H9 (cell line): Measurements from ENCODE around the gene GASK1B. TPM values are rescaled to one million over a fixed set of nuclear protein-coding genes. Genes with fewer than 3 reads are reported as not detected.

Experiments used
- DNase-seq: peaks from one replicate; pipeline ENCODE4 v3.0.0-alpha.2; 2017
- H2AFZ ChIP-seq: one replicate; pipeline ENCODE4 v1.6.1; 2013; ENCODE audit warnings: mild to moderate bottlenecking, low read length, control low read depth, moderate library complexity
- H2AK5ac ChIP-seq: 2 replicates; pipeline ENCODE4 v1.6.1; 2013; ENCODE audit warnings: low read length, control low read depth, mixed read lengths; ENCODE audit not compliant: insufficient read length
- H2BK120ac ChIP-seq: one replicate; pipeline ENCODE4 v1.6.1; 2013; ENCODE audit warnings: low read depth, mild to moderate bottlenecking, low read length, control low read depth, inconsistent platforms; ENCODE audit not compliant: poor library complexity, severe bottlenecking
- H2BK12ac ChIP-seq: 2 replicates; pipeline ENCODE4 v1.6.1; 2013; ENCODE audit warnings: low read length, control low read depth, mixed read lengths, low read depth; ENCODE audit not compliant: insufficient read length
- H2BK15ac ChIP-seq: 2 replicates; pipeline ENCODE4 v1.6.1; 2013; ENCODE audit warnings: low read depth, low read length, control low read depth
- H2BK20ac ChIP-seq: one replicate; pipeline ENCODE4 v1.6.1; 2013; ENCODE audit warnings: low read depth, mild to moderate bottlenecking, low read length, control low read depth, inconsistent platforms; ENCODE audit not compliant: poor library complexity, severe bottlenecking
- H2BK5ac ChIP-seq: 2 replicates; pipeline ENCODE4 v1.6.1; 2013; ENCODE audit warnings: low read length, control low read depth, mixed read lengths; ENCODE audit not compliant: insufficient read length
- H3K14ac ChIP-seq: 2 replicates; pipeline ENCODE4 v1.6.1; 2013; ENCODE audit warnings: low read length, control low read depth; ENCODE audit not compliant: insufficient read depth
- H3K18ac ChIP-seq: 2 replicates; pipeline ENCODE4 v1.6.1; 2013; ENCODE audit warnings: low read depth, mild to moderate bottlenecking, mixed read lengths, low read length, control low read depth; ENCODE audit not compliant: insufficient read length
- H3K23ac ChIP-seq: 2 replicates; pipeline ENCODE4 v1.6.1; 2013; ENCODE audit warnings: low read length, control low read depth, mixed read lengths, low read depth; ENCODE audit not compliant: insufficient read length
- H3K23me2 ChIP-seq: 2 replicates; pipeline ENCODE4 v1.6.1; 2013; ENCODE audit warnings: low read depth, mild to moderate bottlenecking, mixed read lengths, low read length, control low read depth; ENCODE audit not compliant: insufficient read length, poor library complexity, severe bottlenecking
- H3K27ac ChIP-seq: 2 replicates; pipeline ENCODE4 v1.5.1; 2013; ENCODE audit warnings: low read length, control low read depth, mixed read lengths, low read depth; ENCODE audit not compliant: insufficient read length
- H3K27me3 ChIP-seq: 2 replicates; pipeline ENCODE4 v1.6.1; 2013; ENCODE audit warnings: low read length, control low read depth, inconsistent platforms; ENCODE audit not compliant: insufficient read depth
- H3K4ac ChIP-seq: 2 replicates; pipeline ENCODE4 v1.6.1; 2013; ENCODE audit warnings: low read depth, mild to moderate bottlenecking, control low read depth, inconsistent platforms, low read length, moderate library complexity
- H3K4me1 ChIP-seq: 2 replicates; pipeline ENCODE4 v1.6.1; 2013; ENCODE audit warnings: low read length, control low read depth, inconsistent platforms; ENCODE audit not compliant: insufficient read depth
- H3K4me2 ChIP-seq: 2 replicates; pipeline ENCODE4 v1.6.1; 2013; ENCODE audit warnings: low read length, control low read depth, mixed read lengths; ENCODE audit not compliant: insufficient read length, insufficient read depth
- H3K56ac ChIP-seq: 2 replicates; pipeline ENCODE4 v1.6.1; 2013; ENCODE audit warnings: low read depth, mild to moderate bottlenecking, mixed read lengths, low read length, control low read depth; ENCODE audit not compliant: insufficient read length
- H3K79me1 ChIP-seq: 2 replicates; pipeline ENCODE4 v1.6.1; 2013; ENCODE audit warnings: low read depth, mild to moderate bottlenecking, moderate library complexity, low read length, control low read depth, inconsistent platforms; ENCODE audit not compliant: insufficient read depth, poor library complexity, severe bottlenecking
- H3K79me2 ChIP-seq: 2 replicates; pipeline ENCODE4 v1.6.1; 2013; ENCODE audit warnings: low read length, control low read depth, inconsistent platforms; ENCODE audit not compliant: insufficient read depth
- H3K9ac ChIP-seq: 2 replicates; pipeline ENCODE4 v1.6.1; 2013; ENCODE audit warnings: low read length, control low read depth, mixed read lengths; ENCODE audit not compliant: insufficient read length; ENCODE audit errors: extremely low read depth
- H3K9me3 ChIP-seq: one replicate; pipeline ENCODE4 v1.6.1; 2013; ENCODE audit warnings: low read depth, low read length, inconsistent platforms; ENCODE audit not compliant: control insufficient read depth
- H3T11ph ChIP-seq: one replicate; pipeline ENCODE4 v1.6.1; 2013; ENCODE audit warnings: mild to moderate bottlenecking, low read length, control low read depth, inconsistent platforms
- H4K20me1 ChIP-seq: one replicate; pipeline ENCODE4 v1.6.1; 2013; ENCODE audit not compliant: control insufficient read depth, insufficient read length, insufficient read depth
- H4K5ac ChIP-seq: 2 replicates; pipeline ENCODE4 v1.6.1; 2013; ENCODE audit warnings: low read depth, mild to moderate bottlenecking, mixed read lengths, low read length, control low read depth; ENCODE audit not compliant: insufficient read length
- H4K8ac ChIP-seq: replicated peaks from 2 replicates; pipeline ENCODE4 v1.6.1; 2013; ENCODE audit warnings: low read length, control low read depth, mixed read lengths, low read depth; ENCODE audit not compliant: insufficient read length
- H4K91ac ChIP-seq: 2 replicates; pipeline ENCODE4 v1.6.1; 2013; ENCODE audit warnings: low read depth, mild to moderate bottlenecking, moderate library complexity, mixed read lengths, low read length, control low read depth; ENCODE audit not compliant: insufficient read length
- H3K27ac Mint-ChIP-seq, 3 experiments: 2 replicates in 2 of 3; 3 replicates in 1 of 3; pipeline ENCODE4 v1.8.0; 2020 to 2021; ENCODE audit warnings: mixed read lengths in 3 of 3, mild to moderate bottlenecking in 1 of 3, moderate library complexity in 1 of 3
- H3K27me3 Mint-ChIP-seq: 2 replicates; pipeline ENCODE4 v1.8.0; 2021; ENCODE audit warnings: low read depth, mild to moderate bottlenecking, moderate library complexity, mixed read lengths
- H3K36me3 Mint-ChIP-seq, 3 experiments: 2 replicates in 2 of 3; 3 replicates in 1 of 3; pipeline ENCODE4 v1.8.0; 2020 to 2021; ENCODE audit warnings: low read depth in 3 of 3, mixed read lengths in 3 of 3; ENCODE audit not compliant: insufficient read depth in 1 of 3
- H3K4me1 Mint-ChIP-seq, 2 experiments: 2 replicates each; pipeline ENCODE4 v1.8.0; 2020; ENCODE audit warnings: mixed read lengths in 2 of 2
- H3K4me3 Mint-ChIP-seq, 2 experiments: 2 replicates in 1 of 2; 3 replicates in 1 of 2; pipeline ENCODE4 v1.8.0; 2020 to 2021; ENCODE audit warnings: mild to moderate bottlenecking in 2 of 2, mixed read lengths in 2 of 2, moderate library complexity in 1 of 2
- H3K9me3 Mint-ChIP-seq, 2 experiments: 2 replicates in 1 of 2; 3 replicates in 1 of 2; pipeline ENCODE4 v1.8.0; 2020; ENCODE audit warnings: mild to moderate bottlenecking in 2 of 2, mixed read lengths in 2 of 2, moderate library complexity in 1 of 2
- WGBS: extraction: QIAGEN DNeasy Blood & Tissue Kit; methylation state at CpG from one replicate; pipeline ENCODE4 v1.1.7; 2013; ENCODE audit warnings: missing lambda C conversion rate, low lambda C conversion rate, mixed read lengths; ENCODE audit not compliant: insufficient read length; ENCODE audit errors: extremely low coverage; 5-methylcytosine and 5-hydroxymethylcytosine counted together
- total RNA-seq: library from RNA; stranded (reverse); gene quantifications from 2 replicates; pipeline ENCODE4 v1.2.1, GENCODE V29; 2021
- TF ChIP-seq, protein P1 (sequence below): fragments of 200-600 bp; sonication (generic); conservative IDR thresholded peaks from 3 replicates; pipeline ENCODE4 v1.8.0; 2021; ENCODE audit warnings: antibody characterized with exemption, mild to moderate bottlenecking

GASK1B gene
- total RNA-seq, 1 experiment from 2014 or later, result not detected

DNA sequence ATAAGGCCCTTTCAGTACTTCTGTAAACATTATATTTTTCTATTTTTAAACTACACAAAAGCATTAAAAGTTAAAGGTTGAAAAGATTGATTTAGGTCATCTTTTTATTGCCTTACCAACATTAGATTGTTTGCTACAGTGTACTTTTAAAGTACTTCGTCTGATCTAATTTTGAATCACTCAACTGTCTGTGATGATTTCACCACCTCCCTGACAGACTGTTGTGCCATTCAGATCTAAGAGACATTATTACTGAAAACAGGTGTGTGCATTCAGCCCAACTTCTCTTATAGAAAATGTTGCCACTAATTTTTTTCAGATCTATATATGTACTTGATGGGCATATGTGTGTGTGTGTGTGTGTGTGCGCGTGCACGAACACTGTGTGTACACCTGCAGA lies 39.3 kb downstream of the GASK1B start:
- H3K79me2 ChIP-seq, result no peaks in the 10 kb centered on the region
- H3K4me2 ChIP-seq, result no peak overlapping the region
- no peak for DNase-seq
- H2BK15ac ChIP-seq, result no peak overlapping the region
- H2AFZ ChIP-seq, result no peak overlapping the region
- H3K23ac ChIP-seq, result no peak overlapping the region
- whole genome bisulfite sequencing, result no CpG with 5 or more reads among the region's 4 CpGs
- Mint-ChIP-seq H3K27me3 (no peaks in the 10 kb centered on the region), H3K4me1 (no peaks in the 10 kb centered on the region), H3K27ac (no peak overlapping the region), H3K36me3 (no peaks in the 10 kb centered on the region), H3K4me3 (no peak overlapping the region), H3K9me3 (no peaks in the 10 kb centered on the region)
- no peak overlapping the region for H2BK20ac ChIP-seq
- no peak overlapping the region for H3K18ac ChIP-seq
- H4K91ac ChIP-seq, result no peak overlapping the region
- no peak overlapping the region for H3K14ac ChIP-seq
- H4K20me1 ChIP-seq, result no peaks in the 10 kb centered on the region
- no peaks in the 10 kb centered on the region for H3K23me2 ChIP-seq
- H2BK12ac ChIP-seq, result no peak overlapping the region
- H3K9me3 ChIP-seq, result no peaks in the 10 kb centered on the region
- no peak overlapping the region for H3T11ph ChIP-seq
- no peak overlapping the region for H4K8ac ChIP-seq
- H2BK120ac ChIP-seq, result no peak overlapping the region
- no peaks in the 10 kb centered on the region for H3K4me1 ChIP-seq
- no peaks in the 10 kb centered on the region for H3K79me1 ChIP-seq
- no peak overlapping the region for H2BK5ac ChIP-seq
- no peak overlapping the region for H3K27ac ChIP-seq
- H3K27me3 ChIP-seq, result no peaks in the 10 kb centered on the region
- H4K5ac ChIP-seq, result no peak overlapping the region
- no peak overlapping the region for H3K4ac ChIP-seq
- TF ChIP-seq, protein P1, sequence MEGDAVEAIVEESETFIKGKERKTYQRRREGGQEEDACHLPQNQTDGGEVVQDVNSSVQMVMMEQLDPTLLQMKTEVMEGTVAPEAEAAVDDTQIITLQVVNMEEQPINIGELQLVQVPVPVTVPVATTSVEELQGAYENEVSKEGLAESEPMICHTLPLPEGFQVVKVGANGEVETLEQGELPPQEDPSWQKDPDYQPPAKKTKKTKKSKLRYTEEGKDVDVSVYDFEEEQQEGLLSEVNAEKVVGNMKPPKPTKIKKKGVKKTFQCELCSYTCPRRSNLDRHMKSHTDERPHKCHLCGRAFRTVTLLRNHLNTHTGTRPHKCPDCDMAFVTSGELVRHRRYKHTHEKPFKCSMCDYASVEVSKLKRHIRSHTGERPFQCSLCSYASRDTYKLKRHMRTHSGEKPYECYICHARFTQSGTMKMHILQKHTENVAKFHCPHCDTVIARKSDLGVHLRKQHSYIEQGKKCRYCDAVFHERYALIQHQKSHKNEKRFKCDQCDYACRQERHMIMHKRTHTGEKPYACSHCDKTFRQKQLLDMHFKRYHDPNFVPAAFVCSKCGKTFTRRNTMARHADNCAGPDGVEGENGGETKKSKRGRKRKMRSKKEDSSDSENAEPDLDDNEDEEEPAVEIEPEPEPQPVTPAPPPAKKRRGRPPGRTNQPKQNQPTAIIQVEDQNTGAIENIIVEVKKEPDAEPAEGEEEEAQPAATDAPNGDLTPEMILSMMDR, result no peak
- no peak overlapping the region for H2AK5ac ChIP-seq
- H3K9ac ChIP-seq, result no peak overlapping the region
- H3K56ac ChIP-seq, result no peak overlapping the region
